Endothelial cell of umbilical vein (primary cell): Measurements from ENCODE around the gene TEX36. TPM values are rescaled to one million over a fixed set of nuclear protein-coding genes. Genes with fewer than 3 reads are reported as not detected.

Experiments used
- BruUV-seq: library from RNA; stranded (reverse); fragments of 400-500 nt; replicated peaks from 2 replicates; lab custom pipeline; 2021; lab: Mats Ljungman, UMichigan
- CTCF ChIA-PET: fragments of 300-600, 350-600 bp; sonication (Branson Sonifier 250); formaldehyde crosslinking; loops from one replicate; lab custom pipeline; 2021; ENCODE audit warnings: antibody characterized with exemption, inconsistent platforms; lab: Charles Lee
- POLR2A ChIA-PET: fragments of 300-600, 350-600 bp; sonication (Branson Sonifier 250); formaldehyde crosslinking; loops from one replicate; lab custom pipeline; 2021; ENCODE audit warnings: antibody characterized with exemption, inconsistent platforms; lab: Charles Lee
- DNase-seq: peaks from one replicate; pipeline ENCODE4 v3.0.0-alpha.2; 2011; ENCODE audit warnings: low read depth, low spot score
- FAIRE-seq: peaks from 2 replicates; lab custom pipeline; 2011; peaks lifted over from hg19 to GRCh38; lab: Jason Lieb, UNC
- H2AFZ ChIP-seq: 2 replicates; pipeline ENCODE4 v1.6.0; 2012; ENCODE audit warnings: low read depth, low read length, control low read depth, inconsistent platforms
- H3K27ac ChIP-seq: 2 replicates; pipeline ENCODE4 v1.5.1; 2011; ENCODE audit warnings: low read depth, mild to moderate bottlenecking, control low read depth, low read length, moderate library complexity; ENCODE audit not compliant: insufficient read depth
- H3K27me3 ChIP-seq, 2 experiments: 2 replicates each; pipeline versions ENCODE4 v1.6.0 to v1.6.1; 2011; ENCODE audit warnings: low read length in 2 of 2, mixed read lengths in 1 of 2; ENCODE audit not compliant: control insufficient read depth in 2 of 2, insufficient read depth in 2 of 2
- H3K36me3 ChIP-seq, 2 experiments: 2 replicates in 1 of 2; 3 replicates in 1 of 2; pipeline ENCODE4 v1.5.1; 2011; ENCODE audit warnings: low read length in 2 of 2, mild to moderate bottlenecking in 1 of 2, moderate library complexity in 1 of 2; ENCODE audit not compliant: control insufficient read depth in 2 of 2, insufficient read depth in 2 of 2; ENCODE audit errors: extremely low read depth in 1 of 2
- H3K4me1 ChIP-seq: 3 replicates; pipeline ENCODE4 v1.5.1; 2011; ENCODE audit warnings: mild to moderate bottlenecking, low read length; ENCODE audit not compliant: control insufficient read depth, insufficient read depth; ENCODE audit errors: extremely low read depth
- H3K4me2 ChIP-seq: 2 replicates; pipeline ENCODE4 v1.6.1; 2011; ENCODE audit warnings: low read length, control low read depth, mixed read lengths; ENCODE audit not compliant: insufficient read depth
- H3K4me3 ChIP-seq, 3 experiments: fragments of 200-600 bp in 1 of 3; sonication (generic), shearing (Covaris generic) in 1 of 3; replicated peaks in 1 of 3; 2 replicates each; pipeline ENCODE4 v1.5.1; 2011 to 2016; ENCODE audit warnings: control low read depth in 3 of 3, low read length in 3 of 3, mild to moderate bottlenecking in 2 of 3, inconsistent platforms in 1 of 3, low read depth in 1 of 3, moderate library complexity in 1 of 3; ENCODE audit not compliant: insufficient read depth in 1 of 3
- H3K79me2 ChIP-seq: 2 replicates; pipeline ENCODE4 v1.6.0; 2012; ENCODE audit warnings: low read length, inconsistent platforms; ENCODE audit not compliant: control insufficient read depth, insufficient read depth
- H3K9ac ChIP-seq: replicated peaks from 2 replicates; pipeline ENCODE3; 2011; ENCODE audit warnings: low read length, control low read depth; ENCODE audit not compliant: insufficient read depth; ENCODE audit errors: extremely low read depth
- H3K9me1 ChIP-seq: replicated peaks from 3 replicates; pipeline ENCODE4 v1.6.0; 2011; ENCODE audit warnings: mild to moderate bottlenecking, low read length; ENCODE audit not compliant: control insufficient read depth, insufficient read depth; ENCODE audit errors: extremely low read depth
- H3K9me3 ChIP-seq: replicated peaks from 2 replicates; pipeline ENCODE4 v1.5.1; 2012; ENCODE audit warnings: low read length, inconsistent platforms; ENCODE audit not compliant: control insufficient read depth, insufficient read depth
- H4K20me1 ChIP-seq: replicated peaks from 2 replicates; pipeline ENCODE3; 2011; ENCODE audit warnings: mild to moderate bottlenecking, low read length; ENCODE audit not compliant: control insufficient read depth, insufficient read depth; ENCODE audit errors: extremely low read depth
- EZH2 ChIP-seq: IDR thresholded peaks from 2 replicates; pipeline ENCODE4 v1.6.1; 2012; ENCODE audit warnings: borderline replicate concordance, low read depth, mild to moderate bottlenecking, moderate library complexity, low read length, inconsistent platforms; ENCODE audit not compliant: severe bottlenecking
- GATA2 ChIP-seq: IDR thresholded peaks from 2 replicates; pipeline ENCODE4 v1.7.0; 2011; ENCODE audit warnings: low read depth, mild to moderate bottlenecking, moderate library complexity, mixed read lengths, low read length; ENCODE audit not compliant: insufficient read length, insufficient read depth
- JUN ChIP-seq: IDR thresholded peaks from 2 replicates; pipeline ENCODE4 v1.6.1; 2011; ENCODE audit warnings: borderline replicate concordance, low read depth; ENCODE audit not compliant: insufficient read length, insufficient read depth
- MYC ChIP-seq: IDR thresholded peaks from one replicate; pipeline ENCODE4 v1.6.1; 2011; ENCODE audit warnings: mild to moderate bottlenecking, low read depth, low read length
- POLR2A ChIP-seq: IDR thresholded peaks from 2 replicates; pipeline ENCODE4 v1.6.1; 2012; ENCODE audit warnings: low read depth, mild to moderate bottlenecking, control low read depth, low read length
- POLR2AphosphoS5 ChIP-seq: IDR thresholded peaks from 2 replicates; pipeline ENCODE4 v1.6.1; 2012; ENCODE audit warnings: low read depth, mild to moderate bottlenecking, control low read depth, low read length, moderate library complexity; ENCODE audit not compliant: insufficient read depth
- dilution Hi-C: fragments of 300-500 bp; cut with MboI; formaldehyde crosslinking; loops from one replicate; pipeline ENCODE4 v1.15.0; 2019; ENCODE audit warnings: low sequenced_read_pairs; ENCODE audit not compliant: extremely low pct_ligation_motif_present
- intact Hi-C: fragments of 100-400 bp; cut with micrococcal nuclease; formaldehyde crosslinking; loops from one replicate; pipeline ENCODE4 v1.10.0; 2022
- polyA plus RNA-seq, 4 experiments: library from polyadenylated mRNA; depleted of rRNA in 3 of 4; stranded (reverse) in 3 of 4; unstranded in 1 of 4; fragments of >200 nt; gene quantifications; 2 replicates each; pipeline versions ENCODE4 v1.2.1 to v1.2.3, GENCODE V29; 2011 to 2012; ENCODE audit warnings: missing spikeins in 1 of 4
- total RNA-seq: library from RNA; stranded (reverse); gene quantifications from 2 replicates; pipeline ENCODE4 v1.2.3, GENCODE V29; 2021
- TF ChIP-seq, protein P1 (sequence below), 2 donors: IDR thresholded peaks; 1 replicate in 1 of 2; 2 replicates in 1 of 2; pipeline ENCODE4 v1.5.1; 2011; ENCODE audit warnings: low read length in 2 of 2, mild to moderate bottlenecking in 2 of 2, moderate library complexity in 2 of 2, control low read depth in 1 of 2, inconsistent platforms in 1 of 2, low read depth in 1 of 2; ENCODE audit not compliant: insufficient read depth in 1 of 2; ENCODE audit errors: extremely low read depth in 1 of 2
- TF ChIP-seq, protein P2 (sequence below): IDR thresholded peaks from 2 replicates; pipeline ENCODE4 v1.6.1; 2011; ENCODE audit not compliant: insufficient read depth, insufficient read length

The TEX36 gene
- total and polyA plus RNA-seq, 2 donors (not counting 3 experiments of a cell fraction or from before 2014, with no cell fraction given), result not detected

DNA sequence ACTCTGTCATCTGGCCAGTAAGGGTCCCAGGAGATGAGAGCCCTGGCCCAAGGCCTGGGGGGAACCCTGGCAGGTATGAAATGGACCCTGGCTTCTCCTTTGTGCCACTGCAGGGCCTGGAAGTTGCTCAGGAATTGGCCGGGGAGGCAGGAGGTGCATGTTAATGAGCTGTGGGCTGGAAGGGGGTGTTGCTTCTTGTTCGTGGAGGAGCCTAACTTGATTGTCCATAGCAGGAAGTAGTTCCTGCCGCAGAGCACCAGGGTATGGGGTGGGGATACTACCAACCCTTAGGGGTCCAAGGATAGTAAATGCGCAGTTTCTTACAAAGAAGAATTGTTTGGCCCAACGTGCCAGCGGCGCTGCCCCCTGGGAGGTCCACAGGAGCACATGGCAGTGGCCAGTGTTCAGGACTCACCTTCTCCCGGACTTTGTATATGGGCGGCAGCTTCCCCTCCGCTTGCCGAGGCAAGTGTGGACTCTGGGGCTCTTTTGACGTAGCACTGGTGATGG, 21.5 kb downstream of the TEX36 start:
- Histone ChIP-seq H3K79me2 (no peaks in the 10 kb centered on the region), H3K9ac (no peak overlapping the region), H3K4me2 (no peak overlapping the region), H3K36me3 (no peaks in the 10 kb centered on the region), H3K9me1 (no peaks in the 10 kb centered on the region), H3K27ac (no peak overlapping the region), H3K27me3 (peaks cover 0 to 5% of the 10 kb centered on the region in 2 experiments), H4K20me1 (no peaks in the 10 kb centered on the region), H2AFZ (no peak overlapping the region), H3K4me1 (no peaks in the 10 kb centered on the region), H3K9me3 (no peaks in the 10 kb centered on the region), H3K4me3 (no peak overlapping the region)
- no peak for FAIRE-seq
- dilution Hi-C loops, result no loop called here
- no peak for DNase-seq
- TF ChIP-seq JUN (no peak), EZH2 (no peak), POLR2A (no peak)
- TF ChIP-seq, protein P1, sequence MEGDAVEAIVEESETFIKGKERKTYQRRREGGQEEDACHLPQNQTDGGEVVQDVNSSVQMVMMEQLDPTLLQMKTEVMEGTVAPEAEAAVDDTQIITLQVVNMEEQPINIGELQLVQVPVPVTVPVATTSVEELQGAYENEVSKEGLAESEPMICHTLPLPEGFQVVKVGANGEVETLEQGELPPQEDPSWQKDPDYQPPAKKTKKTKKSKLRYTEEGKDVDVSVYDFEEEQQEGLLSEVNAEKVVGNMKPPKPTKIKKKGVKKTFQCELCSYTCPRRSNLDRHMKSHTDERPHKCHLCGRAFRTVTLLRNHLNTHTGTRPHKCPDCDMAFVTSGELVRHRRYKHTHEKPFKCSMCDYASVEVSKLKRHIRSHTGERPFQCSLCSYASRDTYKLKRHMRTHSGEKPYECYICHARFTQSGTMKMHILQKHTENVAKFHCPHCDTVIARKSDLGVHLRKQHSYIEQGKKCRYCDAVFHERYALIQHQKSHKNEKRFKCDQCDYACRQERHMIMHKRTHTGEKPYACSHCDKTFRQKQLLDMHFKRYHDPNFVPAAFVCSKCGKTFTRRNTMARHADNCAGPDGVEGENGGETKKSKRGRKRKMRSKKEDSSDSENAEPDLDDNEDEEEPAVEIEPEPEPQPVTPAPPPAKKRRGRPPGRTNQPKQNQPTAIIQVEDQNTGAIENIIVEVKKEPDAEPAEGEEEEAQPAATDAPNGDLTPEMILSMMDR (IDR thresholded peaks at IDR 0.05; ENCODE audit: extremely low read depth in 1 of 2, insufficient read depth in 1 of 2, low read depth in 1 of 2, low read length in 2 of 2), result no peak
- TF ChIP-seq, protein P2, sequence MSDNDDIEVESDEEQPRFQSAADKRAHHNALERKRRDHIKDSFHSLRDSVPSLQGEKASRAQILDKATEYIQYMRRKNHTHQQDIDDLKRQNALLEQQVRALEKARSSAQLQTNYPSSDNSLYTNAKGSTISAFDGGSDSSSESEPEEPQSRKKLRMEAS, result no peak
- intact Hi-C loops, result no loop called here
- ChIA-PET CTCF (no interaction called here), POLR2A (no interaction called here)
- no TSS peak for BruUV-seq

DNA sequence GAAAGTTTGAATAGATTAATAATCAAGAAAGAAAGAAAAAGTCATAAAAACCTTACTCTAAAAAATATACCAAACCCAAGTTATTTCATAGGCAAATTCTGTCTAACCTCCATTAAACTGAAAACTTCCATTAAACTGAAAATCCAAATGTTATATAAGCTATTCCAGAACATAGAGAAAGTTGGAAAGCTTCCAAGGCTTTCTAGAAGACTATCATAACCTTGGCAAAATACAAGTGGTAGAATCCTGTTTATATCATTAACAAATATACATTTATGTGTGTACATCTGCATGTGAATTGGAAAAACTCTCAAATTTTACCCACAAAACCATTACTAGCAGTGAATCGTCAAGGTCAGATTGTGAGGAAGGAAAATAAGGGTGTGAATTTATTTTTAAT, 23.9 kb downstream of the TEX36 start:
- Histone ChIP-seq H3K9ac (no peak overlapping the region), H3K27ac (no peak overlapping the region), H3K79me2 (no peaks in the 10 kb centered on the region), H3K27me3 (peaks cover 0 to 5% of the 10 kb centered on the region in 2 experiments), H3K36me3 (no peaks in the 10 kb centered on the region), H4K20me1 (no peaks in the 10 kb centered on the region), H3K4me3 (no peak overlapping the region), H3K9me3 (no peaks in the 10 kb centered on the region), H3K9me1 (no peaks in the 10 kb centered on the region), H3K4me2 (no peak overlapping the region), H2AFZ (no peak overlapping the region), H3K4me1 (no peaks in the 10 kb centered on the region)
- ChIA-PET CTCF (no interaction called here), POLR2A (no interaction called here)
- intact Hi-C loops, result no loop called here
- BruUV-seq, result no TSS peak
- TF ChIP-seq EZH2 (no peak), POLR2A (no peak), GATA2 (no peak), POLR2AphosphoS5 (no peak), MYC (no peak)
- DNase-seq (no peak), FAIRE-seq (no peak)
- dilution Hi-C loops, result no loop called here
